Ascending aorta (tissue), 2 donors: ENCODE measurements around the gene NOS1AP. TPM values are rescaled to one million over a fixed set of nuclear protein-coding genes. Genes with fewer than 3 reads are reported as not detected.

ENCODE experiments used
- DNase-seq, 2 donors: peaks; one replicate each; pipeline ENCODE4 v3.0.0-alpha.2; 2019; ENCODE audit warnings: low spot score in 2 of 2
- H3K27ac ChIP-seq, 2 donors: fragments of 200-600 bp; sonication (generic); one replicate each; pipeline ENCODE4 v1.5.1; 2016 to 2017; ENCODE audit warnings: mild to moderate bottlenecking in 1 of 2
- H3K27me3 ChIP-seq: fragments of 200-600 bp; sonication (generic); one replicate; pipeline ENCODE4 v1.5.1; 2017
- H3K36me3 ChIP-seq, 2 donors: fragments of 200-600 bp; sonication (generic); one replicate each; pipeline ENCODE4 v1.5.1; 2016
- H3K4me1 ChIP-seq, 2 donors: fragments of 200-600 bp; sonication (generic); one replicate each; pipeline ENCODE4 v1.5.1; 2016 to 2017; ENCODE audit warnings: mild to moderate bottlenecking in 1 of 2
- H3K4me3 ChIP-seq, 2 donors: fragments of 200-600 bp; sonication (generic); one replicate each; pipeline ENCODE4 v1.5.1; 2016 to 2017; ENCODE audit warnings: mild to moderate bottlenecking in 1 of 2
- H3K9me3 ChIP-seq, 2 donors: fragments of 200-600 bp; sonication (generic); one replicate each; pipeline ENCODE4 v1.5.1; 2016
- intact Hi-C: fragments of 100-400 bp; cut with DNase I; formaldehyde crosslinking; loops from one replicate; pipeline ENCODE4 v1.15.1; 2023
- total RNA-seq: library from RNA; depleted of rRNA; stranded (reverse); fragments of >200 nt; gene quantifications from one replicate; pipeline ENCODE4 v1.1.0, GENCODE V29; 2016
- TF ChIP-seq, protein P1 (sequence below), 3 experiments: fragments of 200-600 bp in 2 of 3; fragments of 450-650 bp in 1 of 3; sonication (generic) in 2 of 3; IDR thresholded peaks; one replicate each; pipeline ENCODE4 v1.5.1; 2016 to 2019; ENCODE audit warnings: antibody characterized with exemption in 3 of 3, mild to moderate bottlenecking in 1 of 3, moderate library complexity in 1 of 3

The NOS1AP gene
- total RNA-seq, 1 donor from 2014 or later: 5.0 TPM

DNA sequence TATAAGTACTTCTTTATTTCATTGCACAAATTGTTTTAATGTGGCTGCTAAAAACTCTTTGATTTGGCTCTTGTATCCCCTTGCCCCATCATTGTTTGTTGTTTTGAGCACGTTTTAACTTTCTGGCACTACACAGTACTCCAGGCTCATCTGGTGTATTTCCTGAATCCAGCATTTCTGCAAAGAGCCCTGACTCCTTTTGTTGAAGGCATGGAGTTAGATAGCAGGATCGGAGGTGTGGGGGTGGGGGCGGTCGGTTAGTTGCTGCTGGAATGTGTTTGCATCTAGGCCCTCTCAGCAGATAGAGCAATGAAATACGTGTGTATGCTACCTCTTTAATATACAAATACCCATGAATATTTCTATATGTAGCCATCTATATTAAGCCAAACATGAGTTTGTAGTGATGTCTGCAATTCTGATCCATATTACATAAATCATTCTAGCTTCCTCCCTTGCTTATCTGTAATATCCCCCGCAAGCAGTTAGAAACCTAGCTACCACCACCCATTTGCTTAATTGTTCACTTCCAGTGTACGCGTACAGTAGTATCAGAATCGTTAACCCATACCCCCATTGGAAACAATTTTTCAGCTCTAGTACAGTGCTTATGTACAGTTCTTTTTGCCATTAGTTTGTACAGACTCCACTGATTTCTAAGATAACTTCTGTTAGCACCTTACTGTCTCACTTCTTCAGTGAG, 106.0 kb downstream of the NOS1AP start:
- Histone ChIP-seq H3K27ac (no peak overlapping the region), H3K4me1 (no peaks in the 10 kb centered on the region), H3K36me3 (no peaks in the 10 kb centered on the region), H3K4me3 (no peak overlapping the region), H3K9me3 (no peaks in the 10 kb centered on the region), H3K27me3 (no peaks in the 10 kb centered on the region)
- TF ChIP-seq, protein P1, sequence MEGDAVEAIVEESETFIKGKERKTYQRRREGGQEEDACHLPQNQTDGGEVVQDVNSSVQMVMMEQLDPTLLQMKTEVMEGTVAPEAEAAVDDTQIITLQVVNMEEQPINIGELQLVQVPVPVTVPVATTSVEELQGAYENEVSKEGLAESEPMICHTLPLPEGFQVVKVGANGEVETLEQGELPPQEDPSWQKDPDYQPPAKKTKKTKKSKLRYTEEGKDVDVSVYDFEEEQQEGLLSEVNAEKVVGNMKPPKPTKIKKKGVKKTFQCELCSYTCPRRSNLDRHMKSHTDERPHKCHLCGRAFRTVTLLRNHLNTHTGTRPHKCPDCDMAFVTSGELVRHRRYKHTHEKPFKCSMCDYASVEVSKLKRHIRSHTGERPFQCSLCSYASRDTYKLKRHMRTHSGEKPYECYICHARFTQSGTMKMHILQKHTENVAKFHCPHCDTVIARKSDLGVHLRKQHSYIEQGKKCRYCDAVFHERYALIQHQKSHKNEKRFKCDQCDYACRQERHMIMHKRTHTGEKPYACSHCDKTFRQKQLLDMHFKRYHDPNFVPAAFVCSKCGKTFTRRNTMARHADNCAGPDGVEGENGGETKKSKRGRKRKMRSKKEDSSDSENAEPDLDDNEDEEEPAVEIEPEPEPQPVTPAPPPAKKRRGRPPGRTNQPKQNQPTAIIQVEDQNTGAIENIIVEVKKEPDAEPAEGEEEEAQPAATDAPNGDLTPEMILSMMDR (IDR thresholded peaks at IDR 0.05): no peak
- no peak for DNase-seq
- intact Hi-C loops: no loop called here

DNA sequence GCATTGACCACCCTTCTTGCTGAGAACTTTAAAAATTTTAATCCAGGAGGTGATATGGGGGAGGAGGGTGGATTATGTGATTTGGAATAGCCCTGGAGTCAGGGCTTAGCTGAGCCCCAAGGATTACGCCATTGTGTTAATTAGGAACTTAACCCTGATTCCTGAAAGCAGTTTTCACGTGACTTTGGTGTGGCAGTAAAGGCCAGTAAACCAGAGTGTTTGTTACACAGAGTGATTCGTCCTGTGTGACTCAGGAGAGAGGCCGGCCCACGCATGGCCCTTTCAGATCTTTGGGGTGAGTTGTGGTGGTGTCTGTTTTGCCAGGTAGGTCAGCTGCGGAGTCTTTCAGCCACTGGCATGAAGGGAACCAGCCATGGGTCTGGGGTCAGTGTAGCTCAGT, 107.6 kb downstream of the NOS1AP start:
- Histone ChIP-seq H3K9me3 (no peaks in the 10 kb centered on the region), H3K4me3 (no peak overlapping the region), H3K27ac (no peak overlapping the region), H3K36me3 (no peaks in the 10 kb centered on the region), H3K4me1 (no peaks in the 10 kb centered on the region), H3K27me3 (no peaks in the 10 kb centered on the region)
- intact Hi-C loops: no loop called here
- no peak for DNase-seq
- TF ChIP-seq, protein P1 (IDR thresholded peaks at IDR 0.05): no peak

DNA sequence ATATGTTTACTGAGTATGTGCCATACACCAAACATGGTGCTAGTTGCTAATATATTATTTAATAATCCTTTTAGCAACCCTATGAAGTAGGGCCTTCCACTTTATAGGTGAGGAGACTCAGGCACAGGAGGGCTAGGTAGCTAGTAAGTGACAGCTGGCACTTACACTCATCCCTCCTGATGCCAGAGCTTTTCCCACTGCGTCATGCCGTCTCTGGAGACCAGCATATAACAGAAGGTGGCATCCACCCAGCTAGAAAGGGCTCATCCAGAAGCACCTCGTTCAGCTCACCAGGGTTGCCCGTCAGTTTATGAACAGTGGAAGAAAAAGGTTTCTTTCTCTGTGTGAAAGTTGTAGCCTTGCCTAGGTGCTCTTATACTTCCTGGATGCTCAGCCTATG, 108.9 kb downstream of the NOS1AP start:
- intact Hi-C loops: no loop called here
- H3K4me3 ChIP-seq: no peak overlapping the region
- TF ChIP-seq, protein P1 (IDR thresholded peaks at IDR 0.05): no peak
- no peaks in the 10 kb centered on the region for H3K27me3 ChIP-seq
- DNase-seq: no peak
- no peaks in the 10 kb centered on the region for H3K36me3 ChIP-seq
- no peaks in the 10 kb centered on the region for H3K4me1 ChIP-seq
- no peak overlapping the region for H3K27ac ChIP-seq
- H3K9me3 ChIP-seq: no peaks in the 10 kb centered on the region

DNA sequence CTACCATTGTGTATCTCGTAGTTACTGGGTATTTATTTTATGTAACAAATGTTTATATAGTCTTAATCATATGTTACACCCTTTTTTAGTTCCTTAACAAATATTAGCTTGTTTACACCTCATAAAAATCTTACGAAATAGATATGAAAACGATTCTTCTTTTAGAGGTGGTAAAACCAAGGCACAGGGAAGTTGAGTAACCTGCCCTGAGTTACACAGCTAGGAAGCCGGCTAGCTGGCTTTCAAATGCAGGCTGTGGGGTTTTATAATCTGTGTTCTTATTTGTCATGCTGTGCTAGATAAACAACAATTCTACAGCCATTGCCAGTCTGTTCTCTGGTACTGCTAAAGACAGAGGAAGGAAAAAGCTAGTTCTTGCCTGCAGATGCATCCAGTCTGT, 109.6 kb downstream of the NOS1AP start:
- Histone ChIP-seq H3K27me3 (no peaks in the 10 kb centered on the region), H3K27ac (no peak overlapping the region), H3K9me3 (no peaks in the 10 kb centered on the region), H3K4me3 (no peak overlapping the region), H3K4me1 (no peaks in the 10 kb centered on the region), H3K36me3 (no peaks in the 10 kb centered on the region)
- no peak for DNase-seq
- intact Hi-C loops: no loop called here
- TF ChIP-seq, protein P1 (IDR thresholded peaks at IDR 0.05): no peak

DNA sequence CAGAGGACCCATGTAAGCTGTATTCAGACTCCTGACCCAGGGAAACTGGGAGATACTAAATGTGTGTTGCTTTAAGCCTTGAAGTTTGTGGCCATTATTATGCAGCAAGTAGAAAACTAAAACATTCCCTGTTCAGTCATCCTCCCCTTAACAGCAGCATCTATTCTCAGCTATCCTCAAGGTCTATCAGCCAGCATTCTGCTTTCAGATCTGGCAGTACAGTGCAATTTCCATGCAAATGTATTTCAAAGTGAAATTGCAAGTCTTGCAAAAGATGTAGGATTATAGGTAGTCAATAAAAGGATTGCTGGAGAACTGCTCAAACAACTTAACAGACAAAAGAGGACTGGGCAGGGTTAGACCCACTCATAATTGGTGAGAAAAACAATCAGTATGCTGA, 111.3 kb downstream of the NOS1AP start:
- no peaks in the 10 kb centered on the region for H3K4me1 ChIP-seq

More for the DNA sequence above, 111.3 kb downstream of the NOS1AP start:
- no peaks in the 10 kb centered on the region for H3K27me3 ChIP-seq
- intact Hi-C loops: no loop called here
- no peak for DNase-seq
- no peak overlapping the region for H3K27ac ChIP-seq
- no peak overlapping the region for H3K4me3 ChIP-seq
- H3K9me3 ChIP-seq: no peaks in the 10 kb centered on the region
- H3K36me3 ChIP-seq: no peaks in the 10 kb centered on the region
- TF ChIP-seq, protein P1 (IDR thresholded peaks at IDR 0.05): no peak
